Activated CD4-positive, alpha-beta T cell treated with anti-CD3 and anti-CD28 coated beads, Interleukin-2, amount 10 ng/mL, durations not matched to agents 7 days and 5 days (primary cell): ENCODE data around the gene C4orf33. TPM values are rescaled to one million over a fixed set of nuclear protein-coding genes. Genes with fewer than 3 reads are reported as not detected.
"Not testable (repeated sequence)": the region's sequence is repeated elsewhere in the genome, so short reads cannot be mapped to it uniquely, and the experiment has no call there.

Source experiments
- CTCF ChIA-PET: fragments of 350-600 bp; sonication (Branson Sonifier 250); formaldehyde crosslinking; loops from one replicate; lab custom pipeline; 2021; ENCODE audit warnings: antibody characterized with exemption; lab: Charles Lee
- POLR2A ChIA-PET: fragments of 350-600 bp; sonication (Branson Sonifier 250); formaldehyde crosslinking; loops from one replicate; lab custom pipeline; 2021; ENCODE audit warnings: antibody characterized with exemption; lab: Charles Lee
- DNase-seq: peaks from one replicate; pipeline ENCODE4 v3.0.0-alpha.2; 2020
- H3K27ac Mint-ChIP-seq: one replicate; pipeline ENCODE4 v1.8.0; 2021; ENCODE audit warnings: mild to moderate bottlenecking, moderate library complexity, mixed read lengths
- H3K27me3 Mint-ChIP-seq: one replicate; pipeline ENCODE4 v1.8.0; 2021; ENCODE audit warnings: mixed read lengths
- H3K36me3 Mint-ChIP-seq: one replicate; pipeline ENCODE4 v1.8.0; 2021; ENCODE audit warnings: low read depth, mixed read lengths
- H3K4me1 Mint-ChIP-seq: one replicate; pipeline ENCODE4 v1.8.0; 2021; ENCODE audit warnings: mixed read lengths
- H3K4me3 Mint-ChIP-seq: one replicate; pipeline ENCODE4 v1.8.0; 2021; ENCODE audit warnings: mild to moderate bottlenecking, moderate library complexity, mixed read lengths
- H3K9me3 Mint-ChIP-seq: one replicate; pipeline ENCODE4 v1.8.0; 2021; ENCODE audit warnings: mixed read lengths
- total RNA-seq, 2 experiments: library from RNA; stranded (reverse); gene quantifications; one replicate each; pipeline ENCODE4 v1.2.3, GENCODE V29; 2021

Gene C4orf33
- total RNA-seq, 2 experiments from 2014 or later, result 17.8 to 18.6 TPM

GRCh38 chr4:129093191-129093920 is 2.6 kb upstream of the C4orf33 start, which contains the start of gene SCLT1:
Gene SCLT1 (minus strand): TSS chr4:129093539. CDS start chr4:129093103, 436 bp downstream.
- H3K9me3 Mint-ChIP-seq, result no peaks in the 10 kb centered on the region
- peaks cover 14% of the 10 kb centered on the region for H3K36me3 Mint-ChIP-seq

GRCh38 chr4:129094347-129094746 is 1.6 kb upstream of the C4orf33 start:
- ChIA-PET POLR2A (no interaction called here), CTCF (interaction anchor here (0.8 to 1.8 kb wide), 3 partner anchors 10 to 18 kb away, joined by 3 to 6 read pairs (median 4); no protein-coding TSS in a partner anchor)
- Mint-ChIP-seq H3K36me3 (peaks cover 6% of the 10 kb centered on the region), H3K4me1 (peaks cover 44% of the 10 kb centered on the region), H3K27ac (no peak overlapping the region), H3K9me3 (no peaks in the 10 kb centered on the region), H3K27me3 (no peaks in the 10 kb centered on the region), H3K4me3 (no peak overlapping the region)
- no peak for DNase-seq

More at GRCh38 chr4:129093191-129093920, 2.6 kb upstream of the C4orf33 start, which contains the start of gene SCLT1:
- H3K27me3 Mint-ChIP-seq, result no peaks in the 10 kb centered on the region
- H3K4me1 Mint-ChIP-seq, result peaks cover 49% of the 10 kb centered on the region
- peak; percentile 98 for DNase-seq
- no peak within 1 kb of the TSS for H3K27ac Mint-ChIP-seq
- CTCF ChIA-PET, result interaction anchor here (0.6 to 1.8 kb wide), 2 partner anchors 14 to 1038 kb away, joined by 4 to 6 read pairs; no protein-coding TSS in a partner anchor
- no peak within 1 kb of the TSS for H3K4me3 Mint-ChIP-seq
- POLR2A ChIA-PET, result interaction anchor here (0.5 to 0.7 kb wide), 3 partner anchors 41 to 1059 kb away, joined by 3 to 4 read pairs (median 3); no protein-coding TSS in a partner anchor

- no peaks in the 10 kb centered on the region for H3K27me3 Mint-ChIP-seq
- no peak overlapping the region for H3K4me3 Mint-ChIP-seq
- no peaks in the 10 kb centered on the region for H3K9me3 Mint-ChIP-seq
- H3K4me1 Mint-ChIP-seq, result peaks cover 40% of the 10 kb centered on the region
- no peak for DNase-seq
- ChIA-PET CTCF (interaction anchor here (0.7 to 1.0 kb wide), 2 partner anchors 19 to 409 kb away, joined by 3 to 4 read pairs; no protein-coding TSS in a partner anchor), POLR2A (no interaction called here)
- no peak overlapping the region for H3K27ac Mint-ChIP-seq
- H3K36me3 Mint-ChIP-seq, result peaks cover 10% of the 10 kb centered on the region
Observed at GRCh38 chr4:129098531-129099001, 2.6 kb downstream of the C4orf33 start.

- no peaks in the 10 kb centered on the region for H3K4me1 Mint-ChIP-seq
- DNase-seq, result no peak
- H3K4me3 Mint-ChIP-seq, result no peak overlapping the region
- peaks cover 22% of the 10 kb centered on the region for H3K36me3 Mint-ChIP-seq
- no peaks in the 10 kb centered on the region for H3K9me3 Mint-ChIP-seq
- no peak overlapping the region for H3K27ac Mint-ChIP-seq
- CTCF ChIA-PET, result interaction anchor here (1.0 kb wide), 1 partner anchor 15 kb away, joined by 4 read pairs; no protein-coding TSS in a partner anchor
- POLR2A ChIA-PET, result no interaction called here
- no peaks in the 10 kb centered on the region for H3K27me3 Mint-ChIP-seq
Observed at GRCh38 chr4:129109965-129110824, 14.2 kb downstream of the C4orf33 start.

GRCh38 chr4:129110931-129111330 is 15.0 kb downstream of the C4orf33 start:
- H3K9me3 Mint-ChIP-seq, result no peaks in the 10 kb centered on the region
- ChIA-PET POLR2A (no interaction called here), CTCF (interaction anchor here (1.0 kb wide), 1 partner anchor 14 kb away, joined by 4 read pairs; no protein-coding TSS in a partner anchor)
- H3K27me3 Mint-ChIP-seq, result no peaks in the 10 kb centered on the region
- no peak overlapping the region for H3K4me3 Mint-ChIP-seq
- peaks cover 22% of the 10 kb centered on the region for H3K36me3 Mint-ChIP-seq
- no peak overlapping the region for H3K27ac Mint-ChIP-seq
- DNase-seq, result no peak
- no peaks in the 10 kb centered on the region for H3K4me1 Mint-ChIP-seq

GRCh38 chr4:129111919-129112318 is 16.0 kb downstream of the C4orf33 start:
- no peaks in the 10 kb centered on the region for H3K27me3 Mint-ChIP-seq
- no peak for DNase-seq
- H3K9me3 Mint-ChIP-seq, result no peaks in the 10 kb centered on the region
- no peak overlapping the region for H3K27ac Mint-ChIP-seq
- ChIA-PET CTCF (no interaction called here), POLR2A (no interaction called here)
- H3K4me1 Mint-ChIP-seq, result no peaks in the 10 kb centered on the region
- H3K4me3 Mint-ChIP-seq, result no peak overlapping the region
- H3K36me3 Mint-ChIP-seq, result peaks cover 22% of the 10 kb centered on the region

GRCh38 chr4:129113434-129113833 is 17.5 kb downstream of the C4orf33 start:
- Mint-ChIP-seq H3K9me3 (no peaks in the 10 kb centered on the region), H3K4me3 (no peak overlapping the region), H3K4me1 (no peaks in the 10 kb centered on the region), H3K27ac (no peak overlapping the region), H3K36me3 (peaks cover 22% of the 10 kb centered on the region), H3K27me3 (no peaks in the 10 kb centered on the region)
- DNase-seq, result no peak
- ChIA-PET POLR2A (no interaction called here), CTCF (interaction anchor here (1.2 kb wide), 1 partner anchor 13 kb away, joined by 3 read pairs; no protein-coding TSS in a partner anchor)

- CTCF ChIA-PET, result interaction anchor here (1.2 kb wide), 1 partner anchor 13 kb away, joined by 3 read pairs; no protein-coding TSS in a partner anchor
- H3K9me3 Mint-ChIP-seq, result no peaks in the 10 kb centered on the region
- H3K4me3 Mint-ChIP-seq, result no peak overlapping the region
- H3K27me3 Mint-ChIP-seq, result no peaks in the 10 kb centered on the region
- no peaks in the 10 kb centered on the region for H3K4me1 Mint-ChIP-seq
- POLR2A ChIA-PET, result no interaction called here
- H3K36me3 Mint-ChIP-seq, result peaks cover 21% of the 10 kb centered on the region
- H3K27ac Mint-ChIP-seq, result no peak overlapping the region
- no peak for DNase-seq
Observed at GRCh38 chr4:129113919-129114318, 18.0 kb downstream of the C4orf33 start.

- Mint-ChIP-seq H3K4me3 (no peak overlapping the region), H3K27ac (no peak overlapping the region), H3K27me3 (no peaks in the 10 kb centered on the region), H3K9me3 (no peaks in the 10 kb centered on the region), H3K4me1 (no peaks in the 10 kb centered on the region), H3K36me3 (peaks cover 9% of the 10 kb centered on the region)
- ChIA-PET POLR2A (no interaction called here), CTCF (no interaction called here)
- DNase-seq, result no peak
Observed at GRCh38 chr4:129117705-129118104, 21.8 kb downstream of the C4orf33 start.

GRCh38 chr4:129126614-129127013 is 30.7 kb downstream of the C4orf33 start:
- DNase-seq, H3K27me3 Mint-ChIP-seq, H3K4me3 Mint-ChIP-seq, H3K36me3 Mint-ChIP-seq, POLR2A ChIA-PET, H3K4me1 Mint-ChIP-seq, H3K27ac Mint-ChIP-seq: not testable (repeated sequence)
- CTCF ChIA-PET, result interaction anchor here (0.6 kb wide), 1 partner anchor 27 kb away, joined by 4 read pairs; no protein-coding TSS in a partner anchor
- H3K9me3 Mint-ChIP-seq, result peaks cover 10% of the 10 kb centered on the region

- CTCF ChIA-PET, result no interaction called here
- Mint-ChIP-seq H3K27ac (no peak overlapping the region), H3K9me3 (peaks cover 9% of the 10 kb centered on the region), H3K36me3 (no peaks in the 10 kb centered on the region), H3K4me3 (no peak overlapping the region), H3K27me3 (no peaks in the 10 kb centered on the region), H3K4me1 (no peaks in the 10 kb centered on the region)
- POLR2A ChIA-PET, result no interaction called here
- DNase-seq, result no peak
Observed at GRCh38 chr4:129129143-129129542, 33.2 kb downstream of the C4orf33 start.

GRCh38 chr4:129131343-129131742 is 35.4 kb downstream of the C4orf33 start:
- Mint-ChIP-seq H3K27me3 (peaks cover 3% of the 10 kb centered on the region), H3K27ac (no peak overlapping the region)
- CTCF ChIA-PET, result no interaction called here

More at GRCh38 chr4:129131343-129131742, 35.4 kb downstream of the C4orf33 start:
- H3K36me3 Mint-ChIP-seq, result no peaks in the 10 kb centered on the region
- peaks cover 7% of the 10 kb centered on the region for H3K9me3 Mint-ChIP-seq
- H3K4me1 Mint-ChIP-seq, result no peaks in the 10 kb centered on the region
- no peak overlapping the region for H3K4me3 Mint-ChIP-seq
- DNase-seq, result no peak
- POLR2A ChIA-PET, result no interaction called here
